GM12878 (cell line): Measurements from ENCODE around the gene UNC5B. TPM values are rescaled to one million over a fixed set of nuclear protein-coding genes. Genes with fewer than 3 reads are reported as not detected.

Source experiments
- ATAC-seq: fragments of 200-7000 bp; cut with Tn5 transposase; 3 replicates; pipeline ENCODE4 v1.9.1; 2020; ENCODE audit warnings: mild to moderate bottlenecking, moderate library complexity
- BruUV-seq: library from RNA; stranded (reverse); fragments of 400-500 nt; replicated peaks from 2 replicates; lab custom pipeline; 2021; lab: Mats Ljungman, UMichigan
- CTCF ChIA-PET: fragments of 300-600 bp; sonication (Branson Sonifier 250); formaldehyde crosslinking; extraction: SDS; loops from one replicate; lab custom pipeline; 2021; ENCODE audit warnings: inconsistent platforms; lab: Yijun Ruan, JAX
- POLR2A ChIA-PET: fragments of 350-600 bp; formaldehyde crosslinking; extraction: SDS; loops from one replicate; lab custom pipeline; 2021; ENCODE audit warnings: inconsistent platforms; lab: Charles Lee
- RAD21 ChIA-PET: fragments of 300-600 bp; sonication (Branson Sonifier 250); formaldehyde crosslinking; loops from one replicate; lab custom pipeline; 2023; ENCODE audit warnings: antibody characterized with exemption; ENCODE audit not compliant: unreplicated experiment; lab: Charles Lee
- SMC1A ChIA-PET: fragments of 300-600 bp; sonication (Branson Sonifier 250); formaldehyde crosslinking; loops from one replicate; lab custom pipeline; 2023; ENCODE audit not compliant: unreplicated experiment, uncharacterized antibody; lab: Charles Lee
- DNase-seq: peaks from one replicate; pipeline ENCODE4 v3.0.0-alpha.2; 2011; ENCODE audit warnings: low read depth, low spot score
- FAIRE-seq: peaks from 3 replicates; lab custom pipeline; 2011; peaks lifted over from hg19 to GRCh38; lab: Jason Lieb, UNC
- H2AFZ ChIP-seq: 2 replicates; pipeline ENCODE4 v1.6.0; 2011; ENCODE audit warnings: low read depth, low read length, control low read depth; ENCODE audit not compliant: control insufficient read depth
- H3K27ac ChIP-seq: 2 replicates; pipeline ENCODE4 v1.5.1; 2011; ENCODE audit warnings: control low read depth; ENCODE audit not compliant: control insufficient read depth, insufficient read depth
- H3K27me3 ChIP-seq, 2 experiments: replicated peaks in 1 of 2; 2 replicates each; pipeline versions ENCODE4 v1.6.0 to v1.6.1; 2011; ENCODE audit warnings: low read length in 1 of 2; ENCODE audit not compliant: control insufficient read depth in 2 of 2, insufficient read depth in 2 of 2
- H3K36me3 ChIP-seq, 2 experiments: 2 replicates each; pipeline ENCODE4 v1.5.1; 2011; ENCODE audit warnings: low read length in 1 of 2; ENCODE audit not compliant: control insufficient read depth in 2 of 2, insufficient read depth in 2 of 2
- H3K4me1 ChIP-seq: 2 replicates; pipeline ENCODE4 v1.6.1; 2011; ENCODE audit warnings: mild to moderate bottlenecking, low read length, moderate library complexity, mixed read lengths; ENCODE audit not compliant: control insufficient read depth, insufficient read depth
- H3K4me2 ChIP-seq: 2 replicates; pipeline ENCODE4 v1.6.0; 2011; ENCODE audit warnings: control low read depth; ENCODE audit not compliant: control insufficient read depth, insufficient read depth
- H3K4me3 ChIP-seq: fragments of 200-600 bp; sonication (generic); 2 replicates; pipeline ENCODE4 v1.5.1; 2016
- H3K79me2 ChIP-seq: 2 replicates; pipeline ENCODE4 v1.6.0; 2011; ENCODE audit warnings: low read length; ENCODE audit not compliant: control insufficient read depth, insufficient read depth
- H3K9ac ChIP-seq: 2 replicates; pipeline ENCODE4 v1.8.0; 2011; ENCODE audit warnings: low read length, control low read depth, mixed read lengths; ENCODE audit not compliant: control insufficient read depth, insufficient read depth
- H3K9me3 ChIP-seq: replicated peaks from 3 replicates; pipeline ENCODE4 v1.5.1; 2011; ENCODE audit warnings: mild to moderate bottlenecking, low read length; ENCODE audit not compliant: control insufficient read depth, insufficient read depth
- H4K20me1 ChIP-seq: 2 replicates; pipeline ENCODE4 v1.6.0; 2011; ENCODE audit not compliant: control insufficient read depth, insufficient read depth
- BCL11A ChIP-seq: IDR thresholded peaks from 2 replicates; pipeline ENCODE4 v1.6.1; 2011; ENCODE audit warnings: low read depth, low read length
- CEBPB ChIP-seq, 2 experiments: fragments of 150-350 bp in 1 of 2; IDR thresholded peaks; 2 replicates each; pipeline ENCODE4 v1.6.1; 2012 to 2014; ENCODE audit warnings: low read depth in 2 of 2, low read length in 2 of 2, borderline replicate concordance in 1 of 2, inconsistent platforms in 1 of 2
- IRF5 ChIP-seq: fragments of 450-650 bp; IDR thresholded peaks from 2 replicates; pipeline ENCODE4 v1.6.1; 2017; ENCODE audit warnings: borderline replicate concordance
- KAT2A ChIP-seq: conservative IDR thresholded peaks from 2 replicates; pipeline ENCODE4 v1.6.1; 2011; ENCODE audit warnings: low read depth, low read length; ENCODE audit not compliant: control insufficient read depth
- MXI1 ChIP-seq: fragments of 150-350 bp; IDR thresholded peaks from 2 replicates; pipeline ENCODE4 v1.6.1; 2011; ENCODE audit warnings: low read depth, mild to moderate bottlenecking, inconsistent platforms, low read length, improper control_type of control experiment
- NRF1 ChIP-seq: conservative IDR thresholded peaks from 2 replicates; pipeline ENCODE4 v1.6.1; 2011; ENCODE audit warnings: mild to moderate bottlenecking, low read depth, low read length, improper control_type of control experiment
- RCOR1 ChIP-seq: conservative IDR thresholded peaks from 2 replicates; pipeline ENCODE4 v1.6.1; 2012; ENCODE audit warnings: low read depth, low read length, improper control_type of control experiment
- SUPT20H ChIP-seq: IDR thresholded peaks from 2 replicates; pipeline ENCODE4 v1.6.1; 2011; ENCODE audit warnings: low read depth, mild to moderate bottlenecking, low read length, moderate library complexity, borderline replicate concordance; ENCODE audit not compliant: control insufficient read depth
- TCF12 ChIP-seq: IDR thresholded peaks from 2 replicates; pipeline ENCODE4 v1.6.1; 2011; ENCODE audit warnings: low read depth, mild to moderate bottlenecking, low read length
- WGBS: methylation state at CpG from one replicate; pipeline ENCODE4 v1.1.6; 2016; ENCODE audit warnings: low lambda C conversion rate; ENCODE audit not compliant: insufficient replicate concordance, insufficient coverage; ENCODE audit errors: missing lambda C conversion rate; 5-methylcytosine and 5-hydroxymethylcytosine counted together
- in situ Hi-C: fragments of 300-500 bp; cut with MboI; formaldehyde crosslinking; loops from 9 replicates; pipeline ENCODE4 v1.14.3; 2018; ENCODE audit warnings: mixed read lengths
- intact Hi-C: fragments of 100-400 bp; cut with micrococcal nuclease; formaldehyde crosslinking; loops from one replicate; pipeline ENCODE4 v1.14.2; 2022; ENCODE audit not compliant: unreplicated experiment
- polyA plus RNA-seq, 11 experiments: library from polyadenylated mRNA; depleted of rRNA in 4 of 11; unstranded in 6 of 11; stranded (reverse) in 5 of 11; fragments of >200 nt; fragmentation: Nextera tagmentation in 4 of 11; fragmentation: Illumina TruSeq in 1 of 11; extraction: Ambion mirVana in 4 of 11; extraction: Trizol in 1 of 11; gene quantifications; 1 replicate in 1 of 11; 2 replicates in 10 of 11; pipeline versions ENCODE4 v1.2.1 to v1.2.3, GENCODE V29; 2011 to 2016; ENCODE audit warnings: inconsistent platforms in 2 of 11, missing spikeins in 2 of 11, low read depth in 1 of 11
- total RNA-seq, 4 experiments: library from RNA; depleted of rRNA in 3 of 4; stranded (reverse); fragments of >200 nt in 3 of 4; fragmentation: Illumina TruSeq in 1 of 4; extraction: Trizol in 1 of 4; gene quantifications; 2 replicates each; pipeline versions ENCODE4 v1.2.1 to v1.2.3, GENCODE V29; 2013 to 2021
- TF ChIP-seq, protein P1 (sequence below): IDR thresholded peaks from 2 replicates; pipeline ENCODE4 v1.6.1; 2012; ENCODE audit warnings: low read depth, low read length, improper control_type of control experiment

The UNC5B gene
- total and polyA plus RNA-seq, 10 of the 15 experiments (the other 5 are each of a cell fraction or from before 2014, with no cell fraction given), result 0.03 to 0.08 TPM; not detected in 8

- TF ChIP-seq MXI1 (no peak), RCOR1 (no peak), NRF1 (no peak), SUPT20H (no peak)
- H3K4me3 ChIP-seq, result no peak overlapping the region
- no peak for FAIRE-seq
- CTCF ChIA-PET, result no interaction called here
- WGBS, result no CpG with 5 or more reads among the region's 1 CpG
- no peaks in the 10 kb centered on the region for H3K36me3 ChIP-seq
- no peak overlapping the region for H3K27ac ChIP-seq
- H3K9me3 ChIP-seq, result no peaks in the 10 kb centered on the region
- H2AFZ ChIP-seq, result no peak overlapping the region
- RAD21 ChIA-PET, result no interaction called here
- SMC1A ChIA-PET, result no interaction called here
- no peak overlapping the region for H3K9ac ChIP-seq
- no peaks in the 10 kb centered on the region for H4K20me1 ChIP-seq
- H3K27me3 ChIP-seq, result peaks cover 0 to 2% of the 10 kb centered on the region in 2 experiments; a peak in 3 of 4 replicates
- no TSS peak for BruUV-seq
- H3K4me1 ChIP-seq, result no peaks in the 10 kb centered on the region
- in situ Hi-C loops, result no loop called here
- intact Hi-C loops, result no loop called here
- ATAC-seq, result no peak
- H3K4me2 ChIP-seq, result no peak overlapping the region
- POLR2A ChIA-PET, result no interaction called here
- H3K79me2 ChIP-seq, result no peaks in the 10 kb centered on the region
- no peak for DNase-seq
These were observed 24.2 kb upstream of the UNC5B start for GRCh38 chr10:71188201-71188600.

GRCh38 chr10:71191019-71191418 lies 21.4 kb upstream of the UNC5B start:
- H3K9ac ChIP-seq, result no peak overlapping the region
- intact Hi-C loops, result no loop called here
- no peak overlapping the region for H2AFZ ChIP-seq
- no peak for TF ChIP-seq KAT2A
- TF ChIP-seq TCF12, result no peak
- no peak for TF ChIP-seq BCL11A
- no peak for TF ChIP-seq IRF5
- TF ChIP-seq, protein P1, sequence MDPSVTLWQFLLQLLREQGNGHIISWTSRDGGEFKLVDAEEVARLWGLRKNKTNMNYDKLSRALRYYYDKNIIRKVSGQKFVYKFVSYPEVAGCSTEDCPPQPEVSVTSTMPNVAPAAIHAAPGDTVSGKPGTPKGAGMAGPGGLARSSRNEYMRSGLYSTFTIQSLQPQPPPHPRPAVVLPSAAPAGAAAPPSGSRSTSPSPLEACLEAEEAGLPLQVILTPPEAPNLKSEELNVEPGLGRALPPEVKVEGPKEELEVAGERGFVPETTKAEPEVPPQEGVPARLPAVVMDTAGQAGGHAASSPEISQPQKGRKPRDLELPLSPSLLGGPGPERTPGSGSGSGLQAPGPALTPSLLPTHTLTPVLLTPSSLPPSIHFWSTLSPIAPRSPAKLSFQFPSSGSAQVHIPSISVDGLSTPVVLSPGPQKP, result no peak
- no peak for TF ChIP-seq CEBPB (IDR thresholded peaks at IDR 0.05; ENCODE audit: borderline replicate concordance in 1 of 2, low read depth in 2 of 2, low read length in 2 of 2)
- no peaks in the 10 kb centered on the region for H3K36me3 ChIP-seq
- 30% methylated on average over 4 of the region's 4 CpGs for WGBS
- in situ Hi-C loops, result no loop called here
- BruUV-seq, result no TSS peak
- no peaks in the 10 kb centered on the region for H3K9me3 ChIP-seq
- SMC1A ChIA-PET, result no interaction called here
- H3K79me2 ChIP-seq, result no peaks in the 10 kb centered on the region
- no peaks in the 10 kb centered on the region for H3K4me1 ChIP-seq
- no peak overlapping the region for H3K4me2 ChIP-seq
- H3K27ac ChIP-seq, result no peak overlapping the region
- POLR2A ChIA-PET, result no interaction called here
- H4K20me1 ChIP-seq, result no peaks in the 10 kb centered on the region
- no peak for DNase-seq
- CTCF ChIA-PET, result no interaction called here
- H3K4me3 ChIP-seq, result no peak overlapping the region
- FAIRE-seq, result no peak
- ATAC-seq, result no peak
- peaks cover 0 to 2% of the 10 kb centered on the region in 2 experiments; a peak in 2 of 4 replicates for H3K27me3 ChIP-seq
- RAD21 ChIA-PET, result no interaction called here
